ENCODE results near the gene DYNC1I2.

DNA sequence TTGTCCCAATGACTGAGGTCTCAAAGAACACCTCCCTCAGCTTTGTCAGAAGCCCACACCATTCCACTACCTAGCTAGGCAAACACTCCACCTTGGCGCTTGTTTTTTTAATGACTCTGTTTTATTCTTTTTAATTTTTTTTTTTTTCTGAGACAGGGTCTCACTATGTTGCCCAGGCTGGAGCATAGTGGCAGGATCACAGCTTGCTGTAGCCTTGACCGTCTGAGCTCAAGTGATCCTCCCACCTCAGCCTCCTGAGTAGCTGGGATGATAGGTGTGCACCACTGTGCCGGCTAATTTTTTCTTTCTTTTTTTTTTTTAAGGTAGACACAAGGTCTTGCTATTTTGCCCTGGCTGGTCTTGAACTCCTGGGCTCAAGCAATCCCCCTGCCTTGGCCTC is 104.9 kb downstream of the DYNC1I2 start:
- TF ChIP-seq EP300 (IDR thresholded peaks at IDR 0.05): no peak
- TF ChIP-seq, protein P1, sequence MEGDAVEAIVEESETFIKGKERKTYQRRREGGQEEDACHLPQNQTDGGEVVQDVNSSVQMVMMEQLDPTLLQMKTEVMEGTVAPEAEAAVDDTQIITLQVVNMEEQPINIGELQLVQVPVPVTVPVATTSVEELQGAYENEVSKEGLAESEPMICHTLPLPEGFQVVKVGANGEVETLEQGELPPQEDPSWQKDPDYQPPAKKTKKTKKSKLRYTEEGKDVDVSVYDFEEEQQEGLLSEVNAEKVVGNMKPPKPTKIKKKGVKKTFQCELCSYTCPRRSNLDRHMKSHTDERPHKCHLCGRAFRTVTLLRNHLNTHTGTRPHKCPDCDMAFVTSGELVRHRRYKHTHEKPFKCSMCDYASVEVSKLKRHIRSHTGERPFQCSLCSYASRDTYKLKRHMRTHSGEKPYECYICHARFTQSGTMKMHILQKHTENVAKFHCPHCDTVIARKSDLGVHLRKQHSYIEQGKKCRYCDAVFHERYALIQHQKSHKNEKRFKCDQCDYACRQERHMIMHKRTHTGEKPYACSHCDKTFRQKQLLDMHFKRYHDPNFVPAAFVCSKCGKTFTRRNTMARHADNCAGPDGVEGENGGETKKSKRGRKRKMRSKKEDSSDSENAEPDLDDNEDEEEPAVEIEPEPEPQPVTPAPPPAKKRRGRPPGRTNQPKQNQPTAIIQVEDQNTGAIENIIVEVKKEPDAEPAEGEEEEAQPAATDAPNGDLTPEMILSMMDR (IDR thresholded peaks at IDR 0.05): no peak

All from tibial nerve (tissue), 4 donors.